GM21367 (cell line): ENCODE measurements around the gene OR7C1.
"Not testable (repeated sequence)": the region's sequence is repeated elsewhere in the genome, so short reads cannot be mapped to it uniquely, and the experiment has no call there.

ENCODE experiments used
- ATAC-seq: cut with Tn5 transposase; IDR thresholded peaks from one replicate; pipeline ENCODE4 v1.9.1; 2021; ENCODE audit not compliant: unreplicated experiment

The OR7C1 gene

DNA sequence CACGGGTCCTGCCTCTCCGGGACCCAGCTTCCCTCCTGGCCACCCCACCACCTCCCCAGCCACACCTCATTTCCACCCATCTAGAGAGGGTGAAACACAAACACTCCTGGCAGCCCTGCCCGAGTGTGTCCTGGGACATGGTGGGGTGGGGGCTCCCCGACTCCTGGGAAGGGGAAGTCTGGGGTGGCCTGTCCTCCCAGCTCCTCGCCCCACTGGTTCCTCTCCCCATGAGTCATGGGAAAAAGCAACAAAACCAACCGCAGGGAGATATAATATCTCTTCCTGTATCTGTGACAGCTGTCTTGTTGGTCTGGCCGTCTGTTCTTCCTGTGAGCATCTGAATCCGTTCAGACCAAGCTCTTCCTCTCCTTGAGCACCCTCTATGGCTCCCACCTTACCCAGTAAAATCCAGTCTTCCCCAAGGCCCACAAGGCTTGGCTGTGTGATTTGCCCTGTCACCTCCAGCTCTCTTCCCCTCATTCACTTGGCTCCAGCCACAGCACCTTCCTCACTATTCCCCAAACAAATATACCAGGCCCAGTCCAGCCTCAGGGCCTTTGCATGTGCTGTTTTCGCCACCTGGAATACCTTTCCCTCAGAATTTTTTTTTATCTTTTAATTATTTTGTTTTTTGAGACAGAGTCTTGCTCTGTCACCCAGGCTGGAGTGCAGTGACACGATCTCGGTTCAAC, 49.7 kb downstream of the OR7C1 start:
- not testable (repeated sequence) for ATAC-seq

DNA sequence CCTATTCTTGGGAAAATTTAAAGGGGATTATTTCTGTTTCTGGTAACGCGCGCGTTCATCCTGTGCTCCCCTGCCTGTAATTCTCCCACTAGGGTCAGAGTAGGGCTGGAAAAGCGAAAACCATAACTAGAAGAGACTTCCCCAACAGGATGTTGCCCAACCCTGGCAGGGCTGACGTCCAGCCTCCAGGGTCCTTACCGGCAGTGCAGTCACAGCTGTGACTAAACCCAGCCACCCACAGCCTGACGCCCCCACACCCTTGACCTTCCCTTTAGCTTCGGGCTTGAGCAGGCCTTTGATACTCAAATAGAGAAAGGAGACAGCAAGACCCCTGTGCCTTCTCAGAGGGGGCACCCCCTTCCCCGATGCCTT, 50.3 kb downstream of the OR7C1 start:
- not testable (repeated sequence) for ATAC-seq

DNA sequence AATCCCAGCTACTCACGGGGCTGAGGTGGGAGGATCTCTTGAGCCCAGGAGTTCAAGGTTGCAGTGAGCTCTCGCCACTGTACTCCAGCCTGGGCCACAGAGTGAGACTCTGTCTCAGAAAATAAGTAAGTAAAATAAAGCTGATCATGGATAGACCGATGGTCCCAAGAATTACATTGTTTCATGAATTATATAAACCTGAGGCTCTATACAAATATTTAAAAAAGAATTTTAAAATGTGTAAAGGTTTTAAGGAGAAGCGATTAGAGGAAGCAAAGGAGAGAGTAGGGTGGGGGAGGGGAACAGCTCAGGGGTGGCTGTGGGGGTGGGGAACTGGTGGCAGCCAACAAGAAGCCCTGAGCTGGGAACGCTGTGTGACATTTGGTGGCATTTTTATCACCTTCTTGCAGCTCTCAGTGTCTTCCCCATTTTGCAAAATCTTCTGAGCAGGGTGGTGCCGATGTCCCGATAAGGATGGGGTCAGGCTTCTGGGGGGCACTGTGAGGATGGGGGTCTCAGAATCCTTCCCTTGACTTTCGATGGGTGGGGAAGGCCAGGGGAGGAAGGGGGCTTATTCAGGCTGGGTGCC, 51.5 kb downstream of the OR7C1 start:
- ATAC-seq, result not testable (repeated sequence)

DNA sequence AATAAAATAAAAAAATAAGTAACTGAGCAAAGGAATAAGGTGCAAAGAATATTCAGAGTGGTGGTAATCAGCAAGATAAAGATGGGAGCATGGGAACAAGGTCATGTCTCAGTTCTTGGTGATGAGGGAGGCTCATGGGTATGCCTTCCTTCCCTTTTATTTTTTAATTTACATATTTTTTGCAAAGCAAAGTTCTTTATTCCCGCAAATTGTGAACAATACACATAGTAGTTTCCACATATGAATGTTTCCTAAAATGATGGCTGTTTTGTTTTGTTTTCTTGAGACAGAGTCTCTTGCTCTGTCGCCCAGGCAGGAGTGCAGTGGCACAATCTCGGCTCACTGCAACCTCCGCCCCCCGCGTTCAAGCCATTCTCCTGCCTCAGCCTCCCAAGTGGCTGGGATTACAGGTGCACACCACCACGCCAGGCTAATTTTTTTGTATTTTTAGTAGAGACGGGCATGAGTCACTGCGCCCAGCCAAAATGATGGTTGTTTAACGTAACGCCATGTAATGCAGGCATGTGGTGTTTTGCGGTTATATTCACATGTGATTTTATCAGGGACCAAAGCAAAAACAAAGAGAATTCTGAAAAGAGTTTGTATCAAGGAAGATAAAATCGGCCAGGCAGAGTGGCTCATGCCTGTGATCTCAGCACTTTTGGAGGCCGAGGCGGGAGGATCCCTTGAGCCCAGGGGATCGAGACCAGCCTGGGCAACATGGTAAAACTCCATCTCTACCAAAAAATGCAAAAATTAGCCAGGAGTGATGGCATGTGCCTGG, 52.2 kb downstream of the OR7C1 start:
- ATAC-seq, result no peak

DNA sequence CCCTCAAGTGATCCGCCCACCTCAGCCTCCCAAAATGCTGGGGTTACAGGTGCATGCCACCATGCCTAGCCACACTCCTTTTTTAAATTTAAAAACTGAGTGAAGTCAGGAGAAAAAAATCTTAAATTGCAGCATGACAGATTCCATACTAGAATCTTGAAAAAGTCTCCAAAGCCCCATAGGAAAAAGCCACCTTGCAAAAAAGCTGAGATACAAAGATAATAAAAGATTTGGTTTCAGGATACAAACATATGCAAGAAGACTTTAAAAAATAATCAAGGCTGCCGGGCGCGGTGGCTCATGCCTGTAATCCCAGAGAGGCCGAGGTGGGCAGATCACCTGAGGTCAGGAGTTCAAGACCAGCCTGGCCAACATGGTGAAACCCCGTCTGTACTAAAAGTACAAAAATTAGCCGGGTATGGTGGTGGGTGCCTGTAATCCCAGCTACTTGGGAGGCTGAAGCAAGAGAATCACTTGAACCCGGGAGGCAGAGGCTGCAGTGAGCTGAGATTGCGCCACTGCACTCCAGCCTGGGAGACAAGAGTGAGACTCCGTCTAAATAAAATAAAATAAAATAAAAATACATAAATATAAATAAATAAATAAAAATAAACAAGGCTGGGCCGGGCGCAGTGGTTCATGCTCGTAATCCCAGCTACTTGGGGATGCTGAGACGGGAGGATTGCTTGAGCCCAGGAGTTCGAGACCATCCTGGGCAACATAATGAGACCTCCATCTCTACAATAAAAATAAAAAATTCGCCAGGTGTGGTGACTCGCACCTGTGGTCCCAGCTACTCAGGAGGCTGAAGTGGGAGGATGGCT, 53.1 kb downstream of the OR7C1 start:
- ATAC-seq, result not testable (repeated sequence)

DNA sequence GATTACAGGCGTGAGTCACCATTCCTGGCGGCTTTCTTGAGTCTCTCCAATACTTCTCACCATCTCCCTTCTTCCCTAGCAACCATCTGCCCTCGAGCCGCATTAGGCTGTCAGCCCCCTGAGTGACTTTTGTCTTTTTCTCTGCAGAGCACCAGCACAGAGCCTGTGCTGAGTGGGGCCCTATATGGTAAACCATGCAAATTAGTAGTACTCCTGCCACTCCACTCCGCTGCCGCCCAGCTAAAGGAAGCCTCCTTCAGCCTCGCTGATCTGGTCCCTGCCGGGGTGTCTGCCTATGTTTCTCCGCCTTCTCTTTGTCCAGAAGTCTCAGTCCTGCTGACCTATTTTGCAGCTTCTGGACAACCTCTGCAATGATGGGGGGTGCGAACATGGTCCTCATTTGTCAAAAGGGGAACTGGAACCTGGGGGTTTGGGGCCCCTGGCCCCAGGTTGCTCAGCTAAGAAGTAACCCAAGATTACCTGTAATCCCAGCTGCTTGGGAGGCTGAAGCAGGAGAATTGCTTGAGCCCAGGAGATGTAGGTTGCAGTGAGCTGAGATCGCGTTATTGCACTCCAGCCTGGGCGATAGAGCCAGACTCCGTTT, 54.3 kb downstream of the OR7C1 start:
- not testable (repeated sequence) for ATAC-seq

DNA sequence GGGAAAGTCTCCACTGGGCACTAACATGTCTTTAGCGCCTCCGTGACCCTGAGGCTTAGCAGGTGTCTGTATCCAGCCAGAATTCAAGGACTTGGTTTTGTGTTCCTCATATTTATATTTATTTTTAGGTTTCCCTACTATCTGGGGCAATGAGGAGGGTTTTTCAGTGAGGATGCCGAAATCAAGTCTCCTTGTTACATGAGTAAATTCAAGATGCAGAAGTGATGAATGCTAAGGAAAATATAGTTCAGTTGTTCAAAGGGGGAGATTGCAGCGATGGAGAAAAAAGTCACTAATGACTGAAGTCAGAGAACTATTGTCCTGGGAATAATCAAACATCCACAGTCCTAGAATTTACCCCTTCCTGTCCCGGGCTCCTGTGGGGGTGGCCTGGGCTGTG, 55.8 kb downstream of the OR7C1 start:
- ATAC-seq, result no peak

DNA sequence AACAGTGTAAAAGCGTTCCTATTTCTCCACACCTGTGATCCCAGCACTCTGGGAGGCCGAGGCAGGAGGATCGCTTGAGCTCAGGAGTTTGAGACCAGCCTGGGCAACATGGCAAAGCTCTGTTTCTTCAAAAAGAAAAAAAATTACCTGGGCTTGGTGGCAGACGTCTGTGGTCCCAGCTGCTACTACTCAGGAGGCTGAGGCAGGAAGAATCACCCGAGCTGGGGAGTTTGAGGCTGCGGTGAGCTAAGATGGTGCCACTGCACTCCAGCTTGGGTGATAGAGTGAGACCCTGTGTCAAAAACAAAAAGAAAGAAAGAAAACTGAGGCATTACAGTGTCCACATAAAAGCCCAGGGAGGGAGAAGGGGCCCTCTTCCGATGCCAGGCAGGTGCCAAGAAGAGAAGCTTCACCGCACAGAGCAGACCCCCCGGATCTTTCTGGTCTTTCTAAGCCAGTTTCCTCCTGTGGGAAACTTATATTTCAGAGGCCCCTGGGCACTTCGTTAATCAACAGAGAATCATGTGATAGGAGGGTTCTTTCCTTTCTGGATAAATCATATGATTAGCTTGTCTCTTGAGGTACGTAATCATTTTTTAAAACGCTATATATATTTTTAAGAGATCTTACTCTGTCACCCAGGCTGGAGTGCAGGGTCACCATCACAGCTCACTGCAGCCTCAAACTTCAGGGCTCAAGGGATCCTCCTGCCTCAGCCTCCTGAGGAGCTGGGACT, 56.7 kb downstream of the OR7C1 start, which contains the start of gene ADGRE2:
TSS of gene ADGRE2 (minus strand) at position 451 of the 736 bp plus-strand sequence. CDS start 1,804 bp downstream, outside the sequence.
- not testable (repeated sequence) for ATAC-seq

DNA sequence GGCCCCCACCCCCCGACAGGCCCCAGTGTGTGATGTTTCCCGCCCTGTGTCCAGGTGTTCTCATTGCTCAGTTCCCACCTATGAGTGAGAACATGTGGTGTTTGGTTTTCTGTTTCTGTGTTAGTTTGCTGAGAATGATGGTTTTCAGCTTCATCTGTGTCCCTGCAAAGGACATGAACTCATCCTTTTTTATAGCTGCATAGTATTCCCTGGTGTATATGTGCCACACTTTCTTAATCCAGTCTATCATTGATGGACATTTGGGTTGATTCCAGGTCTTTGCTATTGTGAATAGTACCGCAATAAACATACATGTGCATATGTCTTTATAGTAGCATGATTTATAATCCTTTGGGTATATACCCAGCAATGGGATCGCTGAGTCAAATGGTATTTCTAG, 57.3 kb downstream of the OR7C1 start:
- not testable (repeated sequence) for ATAC-seq

DNA sequence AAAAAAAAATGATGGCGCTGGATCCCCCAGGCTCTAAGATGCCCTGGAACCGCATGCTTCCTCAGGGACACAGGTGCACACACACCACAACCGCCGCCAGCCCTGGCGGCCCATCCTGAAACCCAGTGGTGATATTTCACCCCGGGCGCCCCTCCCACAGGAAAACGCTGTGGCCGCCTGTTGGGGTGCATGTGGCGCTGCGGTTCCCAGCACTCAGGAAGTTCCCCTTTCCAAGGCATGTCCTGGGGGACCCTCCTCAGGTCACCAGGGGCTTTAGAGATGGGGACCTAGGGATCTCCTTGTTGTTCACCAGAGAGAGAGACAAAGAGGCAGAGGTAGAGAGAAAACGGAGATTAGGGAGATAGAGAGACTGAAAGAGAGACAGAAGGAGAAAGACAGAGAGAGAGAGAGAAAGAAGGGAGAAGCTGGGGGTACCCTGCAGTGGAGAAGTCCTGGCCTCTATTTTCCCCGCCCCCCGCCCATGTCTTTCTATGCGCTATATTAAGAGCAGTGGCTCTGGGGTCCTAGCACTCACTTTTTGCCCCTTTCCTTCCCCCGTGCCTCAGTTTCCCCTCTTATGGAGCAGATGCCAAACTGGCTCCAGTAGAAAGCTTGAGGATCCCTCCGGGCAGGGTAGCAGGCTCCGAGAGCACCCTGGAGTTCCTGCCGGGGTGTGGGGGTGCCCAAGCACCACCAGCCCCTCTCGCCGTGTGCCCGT, 59.0 kb downstream of the OR7C1 start:
- no peak for ATAC-seq

DNA sequence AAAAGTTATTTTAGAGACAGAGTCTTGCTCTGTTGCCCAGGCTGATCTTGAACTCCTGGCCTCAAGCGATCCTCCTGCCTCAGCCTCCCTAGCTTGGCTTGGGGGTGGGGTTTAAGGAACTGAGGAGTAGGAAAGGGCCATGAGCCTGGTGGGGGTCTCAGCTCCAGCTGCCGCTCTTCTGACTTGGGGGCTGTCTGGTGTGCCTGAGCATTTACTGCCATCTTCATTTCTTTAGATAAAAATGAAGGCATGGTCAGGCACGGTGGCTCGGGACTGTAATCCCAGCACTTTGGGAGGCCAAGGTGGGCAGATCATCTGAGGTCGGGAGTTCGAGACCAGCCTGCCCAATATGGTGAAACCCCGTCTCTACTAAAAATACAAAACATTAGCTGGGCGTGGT, 59.7 kb downstream of the OR7C1 start:
- not testable (repeated sequence) for ATAC-seq

DNA sequence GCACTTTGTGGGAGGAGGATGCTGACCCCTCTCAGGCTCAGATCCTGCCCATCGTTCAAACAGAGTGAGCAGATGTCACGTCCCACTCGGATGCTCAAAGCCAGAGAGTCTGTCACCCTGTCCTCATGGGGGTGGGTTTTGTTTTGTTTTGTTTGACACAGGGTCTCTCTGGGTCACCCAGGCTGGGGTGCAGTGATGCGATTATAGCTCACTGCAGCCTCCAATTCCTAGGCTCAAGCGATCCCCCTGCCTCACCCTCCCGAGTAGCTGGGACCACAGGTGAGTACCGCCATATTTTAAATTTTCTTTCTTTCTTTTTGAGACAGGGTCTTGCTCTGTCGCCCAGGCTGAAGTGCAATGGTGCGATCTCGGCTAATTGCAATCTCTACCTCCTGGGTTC, 60.6 kb downstream of the OR7C1 start:
- ATAC-seq, result no peak

DNA sequence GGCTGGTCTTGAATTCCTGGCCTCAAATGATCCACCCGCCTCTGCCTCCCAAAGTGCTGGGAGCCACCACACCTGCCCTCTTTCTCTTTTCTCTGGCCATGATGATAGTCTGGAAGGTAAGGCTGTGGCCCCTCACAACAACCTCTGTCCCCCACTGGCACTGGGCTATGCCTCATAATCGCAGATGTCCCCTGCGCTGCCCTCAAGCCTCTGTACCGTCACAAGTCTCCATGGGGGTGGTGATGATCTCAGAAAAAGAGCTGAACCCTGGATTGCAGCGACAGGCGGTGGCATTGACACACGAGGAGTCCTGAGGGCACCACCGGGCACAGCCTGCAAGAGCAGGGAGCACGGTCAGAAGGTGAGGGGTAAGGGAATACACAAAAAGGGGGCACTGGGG, 61.3 kb downstream of the OR7C1 start:
- ATAC-seq, result not testable (repeated sequence)

DNA sequence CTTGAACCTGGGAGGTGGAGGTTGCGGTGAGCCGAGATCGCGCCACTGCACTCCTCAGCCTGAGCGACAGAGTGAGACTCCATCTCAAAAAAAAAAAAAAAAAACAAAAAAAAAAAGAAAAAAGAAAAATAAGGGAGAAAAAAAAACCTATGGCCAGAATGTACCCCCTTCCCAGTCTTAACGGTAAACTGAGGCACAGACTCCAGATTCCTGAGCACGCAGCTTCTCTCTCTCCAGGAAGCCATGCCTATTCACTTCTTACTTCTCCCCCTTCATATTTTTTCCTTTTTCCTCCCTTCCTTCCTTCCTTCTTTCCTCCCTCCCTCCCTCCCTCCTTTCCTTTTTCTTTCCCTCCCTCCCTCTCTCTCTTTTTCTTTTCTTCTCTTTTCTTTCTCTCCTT, 62.0 kb downstream of the OR7C1 start:
- no peak for ATAC-seq

DNA sequence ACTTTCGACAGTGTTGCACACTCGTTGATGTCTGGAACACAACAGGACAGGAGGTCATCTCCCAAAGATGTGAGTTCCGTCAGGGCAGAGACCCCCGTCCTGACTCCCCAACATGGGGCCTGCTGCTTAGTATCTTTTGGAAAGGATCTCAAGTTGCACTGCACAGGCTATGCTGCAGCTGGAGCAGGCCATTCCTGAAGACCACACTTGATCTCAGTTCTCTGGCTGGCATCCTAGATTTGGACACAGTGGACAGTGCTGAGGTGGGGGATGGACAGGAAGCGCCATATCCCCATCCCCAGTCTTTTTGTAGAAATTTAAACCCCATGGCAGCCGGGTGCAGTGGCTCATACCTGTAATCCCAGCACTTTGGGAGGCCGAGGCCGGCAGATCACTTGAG, 62.5 kb downstream of the OR7C1 start:
- ATAC-seq, result no peak

DNA sequence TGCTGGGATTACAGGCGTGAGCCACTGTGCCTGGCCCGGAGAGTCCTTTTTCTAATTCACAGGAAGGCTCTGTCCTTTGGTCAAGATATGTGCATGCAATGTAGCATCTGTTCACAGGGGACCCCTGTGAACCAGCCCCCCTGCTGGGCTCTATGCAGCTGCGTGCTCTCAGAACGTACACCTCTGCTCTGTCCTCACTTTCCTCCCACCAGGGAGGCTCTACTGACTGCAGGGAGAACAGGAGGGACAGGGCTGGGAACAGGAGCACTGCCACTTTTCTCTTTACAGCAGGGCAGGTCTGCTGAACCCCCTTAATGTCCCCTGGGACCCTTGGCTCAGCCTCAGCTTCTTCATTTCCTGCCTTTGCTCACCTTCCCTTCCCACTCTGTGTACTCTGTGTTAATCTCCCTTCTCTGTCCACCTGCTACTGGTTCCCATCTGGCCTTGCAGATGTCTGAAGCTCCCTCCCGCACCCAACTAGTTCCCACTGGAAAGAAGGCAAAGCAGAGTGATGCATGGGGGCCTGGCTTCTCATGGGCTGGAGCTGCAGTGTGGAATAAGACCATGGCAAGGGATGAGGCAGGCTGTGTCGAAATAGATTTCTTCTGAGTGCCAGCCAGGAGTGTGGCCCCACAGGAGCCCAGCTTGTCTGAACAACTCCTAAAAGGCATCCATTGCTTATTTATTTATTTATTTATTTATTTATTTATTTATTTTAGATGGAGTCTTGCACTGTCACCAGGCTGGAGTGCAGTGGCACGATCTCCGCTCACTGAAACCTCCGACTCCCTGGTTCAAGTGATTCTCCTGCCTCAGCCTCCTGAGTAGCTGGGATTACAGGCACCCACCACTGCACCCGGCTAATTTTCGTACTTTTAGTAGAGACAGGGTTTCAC, 63.8 kb downstream of the OR7C1 start:
- no peak for ATAC-seq

DNA sequence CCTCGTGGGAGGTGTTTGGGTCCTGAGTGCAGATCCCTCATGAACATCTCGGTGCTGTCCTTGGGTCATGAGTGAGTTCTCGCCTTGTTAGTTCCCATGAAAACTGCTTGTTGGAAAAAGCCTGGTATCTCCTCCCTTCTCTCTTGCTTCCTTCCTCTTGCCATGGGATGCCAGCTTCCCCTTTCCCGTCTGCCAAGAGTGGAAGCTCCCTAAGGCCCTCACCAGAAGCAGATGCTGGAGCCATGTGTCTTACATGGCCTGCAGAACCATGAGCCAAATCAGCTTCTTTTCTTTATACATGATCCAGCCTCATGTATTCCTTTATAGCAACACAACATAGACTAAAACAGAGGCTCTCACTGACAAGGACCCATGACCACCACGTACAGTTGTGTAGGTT, 64.8 kb downstream of the OR7C1 start:
- no peak for ATAC-seq

DNA sequence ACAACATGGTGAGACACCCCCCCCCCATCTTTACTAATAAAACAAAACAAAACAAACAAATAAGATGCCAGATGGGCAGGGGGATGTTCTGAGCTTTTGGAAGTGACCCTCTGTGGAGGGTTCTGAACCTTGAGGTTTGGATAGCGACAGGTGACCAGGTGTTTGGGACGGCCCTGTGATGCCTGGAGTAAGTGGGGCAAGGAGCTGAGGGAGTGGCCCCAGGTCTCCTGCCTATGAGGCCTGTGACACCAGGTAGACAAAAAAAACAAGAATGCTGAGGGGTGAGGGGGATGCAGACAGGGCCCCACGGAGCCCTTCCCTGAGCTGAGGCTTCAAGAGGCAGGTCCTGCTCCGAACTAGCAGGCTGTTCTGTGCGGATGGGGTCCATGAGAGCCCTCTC, 65.8 kb downstream of the OR7C1 start:
- ATAC-seq, result no peak
